HCT116 (cell line): Measurements from ENCODE around the gene USF1. TPM values are rescaled to one million over a fixed set of nuclear protein-coding genes. Genes with fewer than 3 reads are reported as not detected.
A peak's percentile ranks its signal among the peaks of the same experiment; 100 is the strongest.
"Not testable (repeated sequence)": the region's sequence is repeated elsewhere in the genome, so short reads cannot be mapped to it uniquely, and the experiment has no call there.

Source experiments
- ATAC-seq: fragments of 200-7000 bp; cut with Tn5 transposase; 2 replicates; pipeline ENCODE4 v1.9.1; 2020; ENCODE audit warnings: mild to moderate bottlenecking, moderate library complexity
- BruUV-seq: library from RNA; stranded (reverse); fragments of 400-500 nt; replicated peaks from 2 replicates; lab custom pipeline; 2021; lab: Mats Ljungman, UMichigan
- CTCF ChIA-PET: fragments of 300-600 bp; sonication (Branson Sonifier 250); formaldehyde crosslinking; loops from one replicate; lab custom pipeline; 2021; ENCODE audit warnings: antibody characterized with exemption; lab: Charles Lee
- POLR2A ChIA-PET: fragments of 300-600, 350-600 bp; sonication (Branson Sonifier 250); formaldehyde crosslinking; loops from one replicate; lab custom pipeline; 2021; ENCODE audit warnings: antibody characterized with exemption; lab: Charles Lee
- RAD21 ChIA-PET, 2 experiments: fragments of 300-600 bp; sonication (Branson Sonifier 250); formaldehyde crosslinking; loops; one replicate each; lab custom pipeline; 2023; ENCODE audit warnings: low total read pairs in 2 of 2; ENCODE audit not compliant: uncharacterized antibody in 2 of 2, unreplicated experiment in 2 of 2, low non-redundant PET in 1 of 2; lab: Charles Lee
- DNase-seq: peaks from one replicate; pipeline ENCODE4 v3.0.0-alpha.2; 2010; ENCODE audit warnings: low read depth, low spot score
- H2AFZ ChIP-seq: fragments of 200-600 bp; shearing (Covaris generic), sonication (generic); 2 replicates; pipeline ENCODE4 v1.6.1; 2017; ENCODE audit warnings: low read depth, mixed run types, mixed read lengths, antibody characterized with exemption, low read length; ENCODE audit not compliant: poor library complexity, severe bottlenecking
- H3K27ac ChIP-seq: 2 replicates; pipeline ENCODE4 v1.5.1; 2012; ENCODE audit warnings: low read depth, low read length
- H3K27me3 ChIP-seq: fragments of 200-600 bp; sonication (generic); 2 replicates; pipeline ENCODE4 v1.6.1; 2016; ENCODE audit warnings: mixed run types, low read length, mixed read lengths; ENCODE audit not compliant: insufficient read depth
- H3K36me3 ChIP-seq, 2 experiments: fragments of 200-500 bp in 1 of 2; fragments of 200-600 bp in 1 of 2; sonication (Bioruptor generic) in 1 of 2; sonication (generic) in 1 of 2; 2 replicates each; pipeline versions ENCODE4 v1.5.1 to v1.6.1; 2014 to 2016; ENCODE audit warnings: low read length in 2 of 2, inconsistent platforms in 1 of 2, mixed read lengths in 1 of 2, mixed run types in 1 of 2; ENCODE audit not compliant: insufficient read depth in 2 of 2, control insufficient read depth in 1 of 2
- H3K4me1 ChIP-seq, 2 experiments: fragments of 200-600 bp in 1 of 2; sonication (generic) in 1 of 2; 2 replicates each; pipeline versions ENCODE4 v1.5.1 to v1.6.1; 2012 to 2017; ENCODE audit warnings: low read length in 2 of 2, inconsistent platforms in 1 of 2, mild to moderate bottlenecking in 1 of 2, mixed read lengths in 1 of 2, mixed run types in 1 of 2, moderate library complexity in 1 of 2; ENCODE audit not compliant: insufficient read depth in 2 of 2, control insufficient read depth in 1 of 2
- H3K4me2 ChIP-seq: fragments of 200-600 bp; sonication (generic); 2 replicates; pipeline ENCODE4 v1.6.1; 2017; ENCODE audit warnings: mixed run types, low read length, mixed read lengths
- H3K4me3 ChIP-seq, 2 experiments: fragments of 200-600 bp in 1 of 2; sonication (generic) in 1 of 2; replicated peaks in 1 of 2; 2 replicates each; pipeline ENCODE4 v1.5.1; 2011 to 2016; ENCODE audit warnings: low read length in 2 of 2, control low read depth in 1 of 2, low read depth in 1 of 2, mild to moderate bottlenecking in 1 of 2, mixed read lengths in 1 of 2, mixed run types in 1 of 2
- H3K79me2 ChIP-seq: fragments of 200-600 bp; sonication (generic); 2 replicates; pipeline ENCODE4 v1.6.1; 2017; ENCODE audit warnings: mild to moderate bottlenecking, mixed run types, low read length, moderate library complexity, mixed read lengths; ENCODE audit not compliant: insufficient read depth
- H3K9ac ChIP-seq: fragments of 200-600 bp; sonication (generic); 2 replicates; pipeline ENCODE4 v1.6.1; 2016; ENCODE audit warnings: low read length, mixed read lengths
- H3K9me2 ChIP-seq: fragments of 200-600 bp; sonication (generic), shearing (Covaris generic); 2 replicates; pipeline ENCODE4 v1.6.1; 2017; ENCODE audit warnings: mixed run types, mild to moderate bottlenecking, moderate library complexity; ENCODE audit not compliant: insufficient read depth
- H3K9me3 ChIP-seq, 2 experiments: fragments of 200-500 bp in 1 of 2; fragments of 200-600 bp in 1 of 2; sonication (Bioruptor generic) in 1 of 2; sonication (generic) in 1 of 2; 2 replicates each; pipeline ENCODE4 v1.6.1; 2014 to 2017; ENCODE audit warnings: low read length in 2 of 2, mixed read lengths in 2 of 2, inconsistent platforms in 1 of 2, low read depth in 1 of 2, mild to moderate bottlenecking in 1 of 2, mixed run types in 1 of 2, moderate library complexity in 1 of 2; ENCODE audit not compliant: control insufficient read depth in 1 of 2, insufficient read depth in 1 of 2
- H4K20me1 ChIP-seq: fragments of 200-600 bp; sonication (generic), shearing (Covaris generic); 2 replicates; pipeline ENCODE4 v1.6.1; 2017; ENCODE audit warnings: mixed run types, mild to moderate bottlenecking, moderate library complexity; ENCODE audit not compliant: insufficient read depth
- EGR1 ChIP-seq: IDR thresholded peaks from 2 replicates; pipeline ENCODE4 v1.6.1; 2012; ENCODE audit warnings: low read depth
- JUND ChIP-seq: IDR thresholded peaks from 2 replicates; pipeline ENCODE4 v1.6.1; 2012
- POLR2AphosphoS5 ChIP-seq: IDR thresholded peaks from 2 replicates; pipeline ENCODE4 v1.6.1; 2011; ENCODE audit warnings: mild to moderate bottlenecking, low read depth, low read length, moderate library complexity
- intact Hi-C: fragments of 100-400 bp; cut with micrococcal nuclease; formaldehyde crosslinking; loops from 2 replicates; pipeline ENCODE4 v1.10.0; 2022
- total RNA-seq: library from RNA; stranded (reverse); gene quantifications from one replicate; pipeline ENCODE4 v1.2.1, GENCODE V29; 2021; ENCODE audit not compliant: unreplicated experiment

USF1 gene
- total RNA-seq, 1 experiment from 2014 or later, result 48.0 TPM

DNA sequence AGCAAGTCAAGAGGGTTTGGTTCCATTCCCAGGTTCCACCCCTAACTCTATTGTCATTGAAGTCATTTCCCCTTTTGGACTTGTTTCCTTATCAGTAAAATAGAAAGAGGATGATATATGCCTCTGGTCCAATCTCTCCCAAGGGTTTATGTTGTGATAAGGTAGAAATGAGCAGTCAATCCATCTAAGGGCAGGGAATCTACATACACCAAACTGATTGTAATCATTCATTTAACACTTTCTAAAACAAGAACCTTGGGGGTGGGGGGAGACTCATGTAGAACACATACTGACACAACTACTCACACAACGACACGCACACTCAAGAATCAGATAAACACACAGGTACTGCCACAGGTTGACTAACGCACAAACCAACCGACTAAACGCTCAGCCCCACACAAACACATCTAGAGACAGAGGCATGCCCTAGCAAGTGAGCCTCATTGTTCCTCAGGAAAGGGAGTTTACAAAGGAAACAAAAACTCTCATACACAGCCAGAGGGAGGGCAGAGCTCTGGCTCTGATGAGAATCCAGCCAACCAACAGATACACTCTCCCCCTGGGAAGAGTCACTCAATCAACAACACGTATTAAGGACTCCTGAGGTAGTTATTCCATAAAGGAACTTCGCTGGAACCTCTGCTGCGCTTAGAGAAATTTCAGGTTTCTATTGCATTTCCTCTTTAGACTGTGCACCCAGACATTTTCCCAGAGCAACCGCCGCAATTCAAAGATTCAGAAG, 25.9 kb downstream of the USF1 start:
- Histone ChIP-seq H3K9me2 (no peaks in the 10 kb centered on the region), H4K20me1 (0 out of 2 replicates have a peak, but pooled peaks cover 5% of the 10 kb centered on the region), H3K4me2 (peak overlapping the region; percentile 95), H3K79me2 (peaks cover 51% of the 10 kb centered on the region), H3K27me3 (no peaks in the 10 kb centered on the region), H2AFZ (no peak overlapping the region), H3K4me1 (peaks cover 18 to 41% of the 10 kb centered on the region in 2 experiments), H3K9me3 (no peaks in the 10 kb centered on the region), H3K9ac (peak overlapping the region; percentile 98), H3K27ac (peak overlapping the region; percentile 58; the same call in 1 of the 2 replicates), H3K4me3 (peak overlapping the region; percentile 96 to 97), H3K36me3 (peaks cover 0 to 2% of the 10 kb centered on the region in 2 experiments; a peak in 1 of 4 replicates)
- peak; percentile 26; the same call in 1 of the 2 replicates for TF ChIP-seq POLR2AphosphoS5
- TF ChIP-seq JUND, result no peak
- no peak for TF ChIP-seq EGR1
- RAD21 ChIA-PET, result interaction anchor here in 1 of 2 experiments (1.2 kb wide), 1 partner anchor 22 kb away, joined by 4 read pairs; no protein-coding TSS in a partner anchor
- POLR2A ChIA-PET, result interaction anchor here (0.8 to 3.0 kb wide), 7 partner anchors 8 to 113 kb away, joined by 3 to 24 read pairs (median 7); partner anchors contain the start of genes DEDD and TSTD1
- CTCF ChIA-PET, result interaction anchor here (1.3 to 3.0 kb wide), 7 partner anchors 12 to 66 kb away, joined by 3 to 19 read pairs (median 6); partner anchors contain the start of genes ITLN2 and TSTD1
- intact Hi-C loops, result loop anchor here (5.0 kb wide), 2 partner anchors 77 to 132 kb away; partner anchors contain the start of genes KLHDC9 and UFC1
- no peak for DNase-seq
- BruUV-seq, result no TSS peak
- no peak for ATAC-seq

DNA sequence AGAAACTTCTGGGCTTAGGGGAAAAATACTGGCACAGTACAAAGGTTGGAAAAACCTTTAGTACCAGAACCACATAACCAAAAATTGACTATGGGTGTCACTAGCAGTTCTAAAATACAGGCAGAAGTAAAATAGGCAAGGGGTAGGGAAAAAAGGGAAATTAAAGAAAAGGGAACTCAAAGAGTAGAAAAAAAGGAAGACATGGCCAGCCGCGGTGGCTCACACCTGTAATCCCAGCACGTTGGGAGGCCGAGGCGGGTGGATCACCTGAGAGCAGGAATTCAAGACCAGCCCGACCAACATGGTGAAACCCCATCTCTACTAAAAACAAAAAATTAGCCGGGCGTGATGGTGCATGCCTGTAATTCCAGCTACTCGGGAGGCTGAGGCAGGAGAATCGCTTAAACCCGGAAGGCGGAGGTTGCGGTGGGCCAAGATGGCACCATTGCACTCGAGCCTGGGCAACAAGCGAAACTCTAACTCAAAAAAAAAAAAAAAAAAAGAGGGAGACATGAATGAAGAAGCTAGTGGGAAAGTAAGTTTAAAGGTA, 26.6 kb downstream of the USF1 start:
- H3K9me3 ChIP-seq, intact Hi-C loops: not testable (repeated sequence)
- H3K79me2 ChIP-seq, result peaks cover 56% of the 10 kb centered on the region

More for the DNA sequence above, 26.6 kb downstream of the USF1 start:
- H3K9me2 ChIP-seq, H3K4me3 ChIP-seq, H3K27me3 ChIP-seq, ATAC-seq, BruUV-seq, H3K27ac ChIP-seq, DNase-seq, H2AFZ ChIP-seq, H3K36me3 ChIP-seq, H3K9ac ChIP-seq, H4K20me1 ChIP-seq, RAD21 ChIA-PET: not testable (repeated sequence)
- POLR2A ChIA-PET, result interaction anchor here (0.8 to 1.2 kb wide), 3 partner anchors 9 to 23 kb away, joined by 3 read pairs; partner anchors contain the start of gene TSTD1
- CTCF ChIA-PET, result interaction anchor here (0.7 kb wide), 1 partner anchor 21 kb away, joined by 3 read pairs; no protein-coding TSS in a partner anchor
- peak overlapping the region; percentile 95 for H3K4me2 ChIP-seq
- peaks cover 18 to 42% of the 10 kb centered on the region in 2 experiments for H3K4me1 ChIP-seq
